OCI-LY1 (cell line): ENCODE data around the gene KRT28.

Experiments
- H2AFZ ChIP-seq: fragments of 200-600 bp; sonication (generic), shearing (Covaris generic); 2 replicates; pipeline ENCODE4 v1.6.0; 2014; ENCODE audit warnings: antibody characterized with exemption, mild to moderate bottlenecking, low read length
- H3F3A ChIP-seq: fragments of 200-600 bp; sonication (generic), shearing (Covaris generic); 2 replicates; pipeline ENCODE4 v1.6.0; 2014; ENCODE audit warnings: mild to moderate bottlenecking, antibody characterized with exemption, low read length, moderate library complexity; ENCODE audit not compliant: insufficient read depth
- H3K27ac ChIP-seq: fragments of 200-600 bp; sonication (generic); 2 replicates; pipeline ENCODE4 v1.5.1; 2014; ENCODE audit warnings: low read length, mixed run types, mild to moderate bottlenecking, low read depth; ENCODE audit not compliant: poor library complexity, severe bottlenecking
- H3K27me3 ChIP-seq: fragments of 200-600 bp; sonication (generic); 2 replicates; pipeline ENCODE4 v1.6.0; 2014; ENCODE audit warnings: antibody characterized with exemption, mild to moderate bottlenecking, low read length, moderate library complexity; ENCODE audit not compliant: insufficient read depth
- H3K36me3 ChIP-seq: fragments of 200-600 bp; sonication (generic); 2 replicates; pipeline ENCODE4 v1.6.1; 2014; ENCODE audit warnings: mild to moderate bottlenecking, antibody characterized with exemption, low read length, moderate library complexity, mixed read lengths; ENCODE audit not compliant: insufficient read depth
- H3K4me1 ChIP-seq: fragments of 200-600 bp; sonication (generic); 2 replicates; pipeline ENCODE4 v1.5.1; 2014; ENCODE audit warnings: mild to moderate bottlenecking, low read length, moderate library complexity; ENCODE audit not compliant: insufficient read depth, severe bottlenecking
- H3K4me2 ChIP-seq: fragments of 200-600 bp; sonication (generic), shearing (Covaris generic); 2 replicates; pipeline ENCODE4 v1.6.1; 2014; ENCODE audit warnings: low read length
- H3K4me3 ChIP-seq: fragments of 200-600 bp; sonication (generic); 2 replicates; pipeline ENCODE4 v1.5.1; 2014; ENCODE audit warnings: low read length, low read depth, mild to moderate bottlenecking, mixed read lengths; ENCODE audit not compliant: poor library complexity, severe bottlenecking
- H3K79me2 ChIP-seq: fragments of 200-600 bp; shearing (Covaris generic); 2 replicates; pipeline ENCODE4 v1.6.1; 2016; ENCODE audit warnings: mixed run types, low read length, mixed read lengths; ENCODE audit not compliant: insufficient read depth
- H3K9ac ChIP-seq: fragments of 200-600 bp; sonication (generic), shearing (Covaris generic); 2 replicates; pipeline ENCODE4 v1.6.1; 2014; ENCODE audit warnings: mild to moderate bottlenecking, low read length, mixed read lengths
- H3K9me2 ChIP-seq: fragments of 200-600 bp; sonication (generic), shearing (Covaris generic); 2 replicates; pipeline ENCODE4 v1.6.1; 2014; ENCODE audit warnings: low read depth, mild to moderate bottlenecking, low read length, mixed read lengths
- H3K9me3 ChIP-seq: fragments of 200-600 bp; shearing (Covaris generic); 2 replicates; pipeline ENCODE4 v1.6.1; 2014; ENCODE audit warnings: low read length, mixed read lengths
- H4K20me1 ChIP-seq: fragments of 200-600 bp; sonication (generic), shearing (Covaris generic); 2 replicates; pipeline ENCODE4 v1.6.0; 2016; ENCODE audit warnings: mild to moderate bottlenecking, low read length; ENCODE audit not compliant: insufficient read depth
- CTCF ChIP-seq: fragments of 200-600 bp; sonication (generic), shearing (Covaris generic); IDR thresholded peaks from 2 replicates; pipeline ENCODE4 v1.5.1; 2017; ENCODE audit warnings: mild to moderate bottlenecking, antibody characterized with exemption, low read length, moderate library complexity, mixed read lengths
- EZH2 ChIP-seq: fragments of 200-600 bp; sonication (generic), shearing (Covaris generic); IDR thresholded peaks from 2 replicates; pipeline ENCODE4 v1.8.0; 2017; ENCODE audit warnings: borderline replicate concordance, mixed run types, mild to moderate bottlenecking, antibody characterized with exemption, low read length, moderate library complexity, mixed read lengths

Gene KRT28

DNA sequence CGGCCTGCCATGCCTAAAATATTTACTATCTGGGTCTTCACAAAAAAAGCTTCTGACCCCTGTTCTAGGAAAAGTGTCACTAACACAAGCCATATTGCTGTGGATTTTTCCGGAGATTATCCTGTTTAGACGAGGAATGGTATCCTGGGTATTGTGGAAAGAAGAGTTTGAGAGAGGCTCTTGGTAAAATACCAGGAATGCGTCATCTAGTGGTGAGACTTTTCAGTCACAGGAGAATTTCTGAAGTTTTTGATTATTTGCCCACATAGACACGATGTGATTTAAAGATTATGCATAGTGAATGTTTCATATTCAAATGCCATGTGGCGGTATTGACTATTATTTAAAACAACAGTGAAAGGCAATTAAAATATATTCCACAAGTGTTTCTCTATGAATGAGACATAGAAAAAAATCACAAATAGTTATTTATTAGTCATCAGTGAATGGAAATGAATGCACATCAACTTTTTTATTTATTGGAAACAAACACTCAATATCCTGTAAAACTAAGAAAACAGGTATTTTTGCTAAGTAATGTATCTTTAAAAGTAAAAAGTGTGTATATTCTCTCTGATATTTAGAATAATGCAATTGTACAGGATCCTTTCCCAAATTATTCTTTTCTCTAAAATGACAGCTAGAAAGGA lies 7.8 kb downstream of the KRT28 start:
- Histone ChIP-seq H3K27me3 (no peaks in the 10 kb centered on the region; the same call in 1 of the 2 replicates), H4K20me1 (no peaks in the 10 kb centered on the region), H3K9me3 (no peaks in the 10 kb centered on the region), H2AFZ (no peak overlapping the region), H3K4me3 (no peak overlapping the region), H3K79me2 (no peaks in the 10 kb centered on the region), H3K4me1 (no peaks in the 10 kb centered on the region), H3F3A (no peaks in the 10 kb centered on the region), H3K4me2 (no peak overlapping the region), H3K36me3 (no peaks in the 10 kb centered on the region), H3K27ac (no peak overlapping the region), H3K9me2 (no peaks in the 10 kb centered on the region), H3K9ac (no peak overlapping the region)
- TF ChIP-seq EZH2 (no peak), CTCF (peak; percentile 58)

DNA sequence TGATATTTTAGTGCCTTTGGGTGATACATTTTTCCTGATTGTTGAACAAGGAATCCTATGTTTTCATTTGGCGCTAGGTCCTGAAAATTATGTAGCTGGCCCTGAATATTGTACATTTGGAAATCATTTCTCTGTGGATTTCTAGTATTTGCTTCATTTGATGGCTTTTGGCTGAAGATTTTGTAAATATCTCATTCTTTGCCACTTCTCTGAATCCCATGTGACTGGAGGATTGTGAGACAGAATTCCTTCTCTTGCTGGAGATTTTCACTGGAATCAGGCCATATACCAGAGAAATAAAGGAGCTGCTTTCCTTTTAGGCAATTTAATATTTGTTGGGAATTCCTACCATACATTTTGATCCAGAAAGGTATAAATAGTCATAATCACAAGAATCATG lies 8.6 kb downstream of the KRT28 start:
- no peaks in the 10 kb centered on the region; the same call in 1 of the 2 replicates for H3K27me3 ChIP-seq
- H2AFZ ChIP-seq, result no peak overlapping the region
- no peaks in the 10 kb centered on the region for H3K9me2 ChIP-seq

GRCh38 chr17:40782450-40782849 lies 17.3 kb downstream of the KRT28 start, which contains the start of gene KRT27:
Gene KRT27 (minus strand): TSS chr17:40782550. CDS start chr17:40782493, 57 bp downstream.
- H4K20me1 ChIP-seq, result no peaks in the 10 kb centered on the region
- no peaks in the 10 kb centered on the region for H3F3A ChIP-seq
- no peak within 1 kb of the TSS for H3K4me3 ChIP-seq
- H3K27me3 ChIP-seq, result no peaks in the 10 kb centered on the region; the same call in 1 of the 2 replicates
- no peak within 1 kb of the TSS for H3K4me2 ChIP-seq
- no peaks in the 10 kb centered on the region for H3K9me2 ChIP-seq
- no peak within 1 kb of the TSS for H3K27ac ChIP-seq
- H3K9ac ChIP-seq, result no peak within 1 kb of the TSS
- no peak for TF ChIP-seq CTCF
- TF ChIP-seq EZH2, result no peak
- H3K79me2 ChIP-seq, result no peaks in the 10 kb centered on the region
- no peak within 1 kb of the TSS for H2AFZ ChIP-seq
- no peaks in the 10 kb centered on the region for H3K4me1 ChIP-seq
- no peaks in the 10 kb centered on the region for H3K36me3 ChIP-seq
- H3K9me3 ChIP-seq, result no peaks in the 10 kb centered on the region

More for the DNA sequence above, 8.6 kb downstream of the KRT28 start:
- Histone ChIP-seq H4K20me1 (no peaks in the 10 kb centered on the region), H3K9me3 (no peaks in the 10 kb centered on the region), H3K4me2 (no peak overlapping the region), H3K27ac (no peak overlapping the region), H3K79me2 (no peaks in the 10 kb centered on the region), H3K4me3 (no peak overlapping the region), H3K4me1 (no peaks in the 10 kb centered on the region), H3K9ac (no peak overlapping the region), H3K36me3 (no peaks in the 10 kb centered on the region), H3F3A (no peaks in the 10 kb centered on the region)
- TF ChIP-seq CTCF (no peak), EZH2 (no peak)
